Activated T-cell treated with anti-CD3 and anti-CD28 coated beads, Interleukin-2, amount 50 U/mL, for 72 hours (primary cell): ENCODE results near the gene CACNG3. TPM values are rescaled to one million over a fixed set of nuclear protein-coding genes. Genes with fewer than 3 reads are reported as not detected.
"Not testable (repeated sequence)": the region's sequence is repeated elsewhere in the genome, so short reads cannot be mapped to it uniquely, and the experiment has no call there.

Source experiments
- ATAC-seq, 2 donors: fragments of 150-1000 bp; cut with Tn5 transposase; replicated peaks in 1 of 2; 2 replicates each; pipeline ENCODE4 v1.10.0; 2021; ENCODE audit warnings: moderate library complexity in 2 of 2, mild to moderate bottlenecking in 1 of 2
- DNase-seq, 2 donors: peaks; one replicate each; pipeline ENCODE4 v3.0.0; 2021 to 2022; ENCODE audit warnings: mixed read lengths in 1 of 2
- H3K27ac Mint-ChIP-seq: one replicate; pipeline ENCODE4 v1.8.0; 2022; ENCODE audit warnings: mild to moderate bottlenecking, moderate library complexity, mixed read lengths
- H3K27me3 Mint-ChIP-seq: one replicate; pipeline ENCODE4 v1.8.0; 2022; ENCODE audit warnings: low read depth, mixed read lengths
- H3K36me3 Mint-ChIP-seq, 2 donors: one replicate each; pipeline ENCODE4 v1.8.0; 2022; ENCODE audit warnings: mixed read lengths in 2 of 2, mild to moderate bottlenecking in 1 of 2; ENCODE audit not compliant: insufficient read depth in 2 of 2
- H3K4me1 Mint-ChIP-seq: one replicate; pipeline ENCODE4 v1.8.0; 2022; ENCODE audit warnings: low read depth, mixed read lengths
- H3K4me3 Mint-ChIP-seq, 2 donors: one replicate each; pipeline ENCODE4 v1.8.0; 2022; ENCODE audit warnings: mild to moderate bottlenecking in 2 of 2, mixed read lengths in 2 of 2, moderate library complexity in 2 of 2
- H3K9me3 Mint-ChIP-seq, 2 donors: one replicate each; pipeline ENCODE4 v1.8.0; 2022; ENCODE audit warnings: mixed read lengths in 2 of 2
- total RNA-seq, 2 donors: library from RNA; stranded (reverse); gene quantifications; one replicate each; pipeline ENCODE4 v1.2.3, GENCODE V29; 2022

CACNG3 gene
- total RNA-seq, 2 donors from 2014 or later: not detected

DNA sequence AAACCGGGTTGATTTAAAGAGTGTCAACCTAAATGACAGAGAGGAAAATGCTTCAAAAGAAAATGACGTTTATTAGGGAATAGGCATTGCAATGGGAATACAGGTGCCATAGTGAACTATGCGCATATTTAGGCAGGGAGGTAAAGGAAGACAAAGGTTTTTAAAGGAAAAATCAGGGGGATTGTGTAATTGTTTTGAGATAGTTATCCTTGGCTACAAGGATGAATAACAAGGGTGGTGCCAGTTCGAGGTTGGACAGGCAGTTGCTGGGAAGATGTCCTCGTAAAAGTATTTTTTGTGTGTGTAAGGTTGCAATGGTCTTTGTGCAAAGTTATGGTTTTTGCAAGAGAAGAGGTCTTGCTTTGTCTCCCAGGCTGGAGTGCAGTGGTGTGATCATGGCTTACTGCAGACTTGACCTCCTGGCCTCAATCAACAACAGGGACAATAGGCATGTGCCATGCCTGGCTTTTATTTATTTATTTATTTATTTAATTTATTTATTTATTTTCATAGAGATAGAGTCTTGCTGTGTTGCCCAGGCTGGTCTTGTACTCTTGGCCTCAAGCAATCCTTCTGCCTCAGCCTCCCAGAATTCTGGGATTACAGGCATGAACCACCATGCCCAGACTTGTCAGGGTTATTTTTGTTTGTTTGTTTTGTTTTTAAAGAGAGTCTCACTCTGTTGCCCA lies 63.1 kb downstream of the CACNG3 start:
- Mint-ChIP-seq H3K36me3 (no peaks in the 10 kb centered on the region), H3K4me3 (no peak overlapping the region), H3K27me3 (peaks cover 35% of the 10 kb centered on the region), H3K27ac (no peak overlapping the region), H3K9me3 (no peaks in the 10 kb centered on the region), H3K4me1 (no peaks in the 10 kb centered on the region)
- no peak for DNase-seq
- no peak for ATAC-seq

DNA sequence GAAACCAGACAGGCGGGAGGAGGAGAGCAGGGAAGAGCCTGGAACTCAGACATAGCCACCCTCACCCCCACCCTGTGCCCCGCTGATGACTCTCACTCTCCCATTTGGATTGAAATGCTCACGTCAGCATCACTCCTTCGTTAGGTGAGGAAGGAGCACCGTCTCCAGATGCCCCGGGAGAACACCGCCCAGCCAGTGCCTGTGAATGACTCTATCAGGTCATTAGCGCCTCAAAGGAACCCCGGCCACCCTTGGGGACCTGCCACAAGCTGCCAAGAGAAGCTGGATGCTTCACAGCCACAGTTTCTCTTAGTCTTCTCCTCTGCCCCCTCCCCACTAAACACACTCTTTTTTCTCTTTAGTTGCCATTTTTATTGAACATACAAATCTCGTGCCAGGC lies 66.0 kb downstream of the CACNG3 start:
- H3K27me3 Mint-ChIP-seq: peaks cover 27% of the 10 kb centered on the region
- H3K9me3 Mint-ChIP-seq: no peaks in the 10 kb centered on the region
- no peak for ATAC-seq
- DNase-seq: no peak
- H3K27ac Mint-ChIP-seq: no peak overlapping the region
- no peaks in the 10 kb centered on the region for H3K36me3 Mint-ChIP-seq
- no peaks in the 10 kb centered on the region for H3K4me1 Mint-ChIP-seq
- no peak overlapping the region for H3K4me3 Mint-ChIP-seq

DNA sequence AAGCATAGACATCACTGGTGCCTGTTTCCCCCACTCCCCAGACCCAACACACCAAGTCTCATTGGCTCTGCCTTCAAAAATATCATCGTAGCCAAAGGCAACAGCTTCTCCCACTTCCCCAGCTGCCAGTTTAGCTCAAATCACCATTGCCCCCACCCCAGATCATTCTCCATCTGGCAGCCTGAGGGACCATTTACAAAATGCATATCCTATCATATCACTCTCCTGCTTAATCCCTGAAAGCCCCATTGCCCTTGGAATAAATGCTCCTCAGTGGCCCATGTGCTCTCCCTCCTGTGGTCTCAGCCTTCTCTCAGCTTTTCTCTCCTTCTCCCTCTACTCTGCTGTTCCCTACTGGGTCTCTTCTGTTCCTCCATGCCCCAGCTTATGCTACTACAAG lies 68.3 kb downstream of the CACNG3 start:
- no peak overlapping the region for H3K27ac Mint-ChIP-seq
- H3K9me3 Mint-ChIP-seq: no peaks in the 10 kb centered on the region
- no peaks in the 10 kb centered on the region for H3K36me3 Mint-ChIP-seq
- DNase-seq (no peak), ATAC-seq (no peak)
- peaks cover 22% of the 10 kb centered on the region for H3K27me3 Mint-ChIP-seq
- H3K4me1 Mint-ChIP-seq: no peaks in the 10 kb centered on the region
- no peak overlapping the region for H3K4me3 Mint-ChIP-seq

DNA sequence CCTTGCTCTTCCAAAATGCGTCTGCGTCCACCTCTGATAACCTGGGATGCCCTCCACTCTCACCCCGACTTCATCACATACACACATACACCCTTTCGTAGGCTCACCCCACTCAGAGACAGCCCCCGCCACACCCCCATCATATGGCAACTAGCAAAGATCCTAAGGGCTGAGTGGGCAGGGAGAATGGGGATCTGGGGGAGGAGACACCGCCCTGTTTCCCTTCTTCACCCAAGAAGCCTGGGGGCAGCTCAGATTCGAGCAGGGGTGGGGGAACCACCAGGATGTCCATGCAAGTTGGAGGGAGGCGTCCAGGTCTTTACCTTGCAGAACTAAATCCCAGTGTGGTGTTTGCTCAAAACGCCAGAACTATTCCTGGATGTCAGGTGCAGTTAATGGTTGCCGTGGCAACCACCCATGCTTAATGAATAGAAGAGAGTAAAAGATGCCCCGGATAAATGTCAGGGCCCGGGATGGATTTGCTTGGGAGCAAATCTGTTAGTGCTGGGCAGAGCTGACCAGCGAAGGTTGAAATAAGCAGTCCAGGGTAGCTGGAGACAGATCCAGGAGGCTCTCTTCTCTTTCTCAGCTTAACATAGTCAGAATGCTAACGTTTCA lies 72.8 kb downstream of the CACNG3 start:
- Mint-ChIP-seq H3K4me3 (no peak overlapping the region), H3K27ac (no peak overlapping the region), H3K9me3 (no peaks in the 10 kb centered on the region), H3K4me1 (no peaks in the 10 kb centered on the region), H3K36me3 (no peaks in the 10 kb centered on the region), H3K27me3 (peaks cover 12% of the 10 kb centered on the region)
- ATAC-seq (no peak), DNase-seq (no peak)

DNA sequence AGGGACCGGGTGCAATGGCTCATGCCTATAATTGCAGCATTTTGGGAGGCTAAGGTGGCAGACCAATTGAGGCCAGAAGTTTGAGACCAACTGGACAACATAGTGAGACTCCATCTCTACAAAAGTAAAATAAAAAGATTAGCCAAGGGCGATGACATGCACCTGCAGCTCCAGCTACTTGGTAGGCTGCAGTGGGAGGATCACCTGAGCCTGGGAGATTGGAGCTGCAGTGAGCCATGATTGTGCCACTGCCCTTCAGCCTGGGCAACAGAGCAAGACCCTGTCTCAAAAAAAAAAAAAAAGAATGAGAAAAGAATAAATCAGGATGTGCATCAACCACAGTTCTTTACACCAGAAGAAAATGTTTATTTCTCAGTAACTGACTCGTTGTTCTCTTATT lies 76.0 kb downstream of the CACNG3 start:
- ATAC-seq: no peak
- H3K27ac Mint-ChIP-seq: no peak overlapping the region
- H3K4me3 Mint-ChIP-seq: no peak overlapping the region

DNA sequence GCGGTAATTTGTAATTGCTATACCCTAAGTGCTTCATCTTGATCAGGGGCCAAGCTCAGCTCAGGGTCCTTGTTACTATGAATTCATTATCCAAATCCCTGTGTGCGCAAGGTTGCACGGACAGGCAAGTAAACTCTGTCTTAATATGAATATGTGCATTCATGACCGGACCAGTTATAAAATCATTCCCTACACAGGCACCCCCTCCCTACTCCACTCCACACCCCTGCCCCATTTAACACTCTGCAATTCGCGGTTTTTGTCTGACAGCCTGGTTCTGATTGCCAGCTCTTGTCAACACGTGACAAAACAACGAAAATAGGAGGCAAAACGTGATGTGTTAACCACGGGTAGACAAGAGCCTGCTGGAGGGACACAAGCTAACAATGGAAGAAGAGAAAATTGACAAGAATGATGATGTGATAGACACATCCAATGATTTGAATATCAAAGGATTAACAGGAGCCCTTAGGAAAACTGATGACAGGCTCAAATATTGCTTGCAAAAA lies 76.5 kb downstream of the CACNG3 start:
- no peak for ATAC-seq
- Mint-ChIP-seq H3K4me1 (no peaks in the 10 kb centered on the region), H3K9me3 (no peaks in the 10 kb centered on the region), H3K36me3 (peaks cover 0 to 3% of the 10 kb centered on the region in 2 donors), H3K27ac (no peak overlapping the region), H3K27me3 (no peaks in the 10 kb centered on the region), H3K4me3 (no peak overlapping the region)
- no peak for DNase-seq

More for the DNA sequence above, 76.0 kb downstream of the CACNG3 start:
- no peaks in the 10 kb centered on the region for H3K4me1 Mint-ChIP-seq
- no peaks in the 10 kb centered on the region for H3K27me3 Mint-ChIP-seq
- H3K36me3 Mint-ChIP-seq: peaks cover 0 to 3% of the 10 kb centered on the region in 2 donors
- no peak for DNase-seq
- no peaks in the 10 kb centered on the region for H3K9me3 Mint-ChIP-seq

DNA sequence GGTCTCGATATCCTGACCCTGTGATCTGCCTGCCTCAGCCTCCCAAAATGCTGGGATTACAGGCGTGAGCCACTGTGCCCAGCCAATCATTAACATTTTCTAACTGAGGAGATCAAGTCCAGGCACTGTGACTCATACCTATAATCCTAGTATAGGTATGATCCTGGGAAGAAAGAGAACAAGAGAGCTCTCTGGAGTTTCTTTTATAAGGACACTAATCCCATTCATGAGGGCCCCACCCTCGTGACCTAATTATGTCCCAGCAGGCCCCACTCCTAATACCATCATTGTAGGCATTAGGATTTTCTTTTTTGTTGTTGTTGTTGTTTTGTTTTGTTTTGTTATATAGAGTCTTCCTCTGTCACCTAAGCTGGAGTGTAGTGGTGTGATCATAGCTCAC lies 80.4 kb downstream of the CACNG3 start:
- peaks cover 8% of the 10 kb centered on the region for H3K27me3 Mint-ChIP-seq
- ATAC-seq (no peak), DNase-seq (no peak)
- no peak overlapping the region for H3K27ac Mint-ChIP-seq
- H3K4me3 Mint-ChIP-seq: no peak overlapping the region
- H3K36me3 Mint-ChIP-seq: peaks cover 0 to 3% of the 10 kb centered on the region in 2 donors
- no peaks in the 10 kb centered on the region for H3K4me1 Mint-ChIP-seq
- H3K9me3 Mint-ChIP-seq: no peaks in the 10 kb centered on the region

DNA sequence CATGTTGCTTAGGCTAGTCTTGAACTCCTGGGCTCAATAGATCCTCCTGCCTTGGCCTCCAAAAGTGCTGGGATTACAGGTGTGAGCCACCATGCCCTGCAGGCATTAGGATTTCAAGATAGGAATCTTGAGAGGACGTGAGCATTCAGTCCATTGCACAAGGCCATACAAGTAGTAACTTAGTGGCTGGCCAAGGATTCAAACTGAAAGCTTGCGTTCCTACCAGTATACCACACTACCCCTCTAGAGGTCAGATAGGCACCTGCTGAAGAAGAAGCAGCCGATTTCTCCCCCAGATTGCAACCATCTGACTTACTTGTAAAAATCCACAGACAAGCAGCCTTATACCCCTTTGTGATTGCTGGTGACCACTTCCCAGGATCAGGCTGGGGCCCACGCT lies 80.9 kb downstream of the CACNG3 start:
- Mint-ChIP-seq H3K9me3 (no peaks in the 10 kb centered on the region), H3K4me3 (no peak overlapping the region), H3K27ac (no peak overlapping the region), H3K36me3 (peaks cover 0 to 3% of the 10 kb centered on the region in 2 donors), H3K4me1 (no peaks in the 10 kb centered on the region), H3K27me3 (peaks cover 8% of the 10 kb centered on the region)
- DNase-seq (no peak), ATAC-seq (no peak)

DNA sequence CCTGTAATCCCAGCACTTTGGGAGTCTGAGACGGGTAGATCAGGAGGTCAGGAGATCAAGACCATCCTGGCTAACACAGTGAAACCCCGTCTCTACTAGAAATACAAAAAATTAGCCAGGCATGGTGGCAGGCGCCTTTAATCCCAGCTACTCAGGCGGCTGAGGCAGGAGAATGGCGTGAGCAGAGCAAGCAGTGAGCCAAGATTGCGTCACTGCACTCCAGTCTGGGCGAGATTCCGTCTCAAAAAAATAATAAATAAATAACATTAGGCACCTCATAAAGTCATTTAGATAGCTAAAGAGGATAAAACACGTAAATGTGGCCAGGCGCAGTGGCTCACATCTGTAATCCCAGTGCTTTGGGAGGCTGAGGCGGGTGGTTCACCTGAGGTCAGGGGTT lies 87.7 kb downstream of the CACNG3 start:
- not testable (repeated sequence) for H3K9me3 Mint-ChIP-seq, DNase-seq, H3K4me3 Mint-ChIP-seq, H3K36me3 Mint-ChIP-seq, ATAC-seq, H3K27ac Mint-ChIP-seq
- Mint-ChIP-seq H3K27me3 (peaks cover 21% of the 10 kb centered on the region), H3K4me1 (peaks cover 16% of the 10 kb centered on the region)

DNA sequence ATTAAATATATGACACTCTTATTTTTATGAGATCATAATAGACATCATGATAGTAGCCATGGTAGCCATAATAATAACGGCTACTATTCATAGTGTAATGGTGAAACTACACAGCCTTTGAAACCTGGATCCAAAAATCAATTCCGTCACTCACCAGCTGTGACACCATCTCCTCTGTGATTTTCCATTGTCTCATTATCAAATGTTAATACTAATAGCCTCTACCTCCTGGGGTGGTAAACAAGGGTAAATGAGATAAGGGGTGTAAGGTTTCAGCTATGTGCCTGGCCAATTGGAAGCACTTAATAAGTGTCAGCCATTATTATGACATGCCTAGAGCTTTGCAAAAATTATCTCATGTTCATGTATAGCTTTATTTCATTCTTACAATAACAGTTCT lies 88.6 kb downstream of the CACNG3 start:
- Mint-ChIP-seq H3K36me3 (no peaks in the 10 kb centered on the region), H3K9me3 (no peaks in the 10 kb centered on the region), H3K4me1 (peaks cover 17% of the 10 kb centered on the region), H3K4me3 (no peak overlapping the region), H3K27ac (no peak overlapping the region), H3K27me3 (peaks cover 21% of the 10 kb centered on the region)
- ATAC-seq: no peak
- no peak for DNase-seq

DNA sequence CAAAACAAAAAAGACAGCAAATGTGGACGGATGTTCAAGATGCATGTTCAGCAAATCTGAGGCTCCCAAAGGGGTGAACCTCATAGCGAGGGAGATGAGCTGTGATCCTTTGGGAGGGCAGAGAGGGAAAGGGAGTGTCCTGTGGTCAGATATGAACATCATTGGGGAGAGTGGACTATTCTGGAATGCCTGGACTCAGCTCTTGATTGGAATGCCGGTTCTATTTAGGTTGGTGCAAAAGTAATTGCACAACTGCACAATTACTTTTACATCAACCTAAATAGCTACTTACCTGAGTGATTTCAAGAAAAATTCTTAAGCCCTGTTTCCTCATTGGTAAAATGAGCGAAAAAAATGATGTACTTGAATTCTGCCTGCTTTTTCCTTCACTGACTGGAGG lies 89.6 kb downstream of the CACNG3 start:
- Mint-ChIP-seq H3K4me1 (peaks cover 17% of the 10 kb centered on the region), H3K27me3 (peaks cover 17% of the 10 kb centered on the region), H3K36me3 (no peaks in the 10 kb centered on the region), H3K9me3 (no peaks in the 10 kb centered on the region), H3K4me3 (no peak overlapping the region), H3K27ac (no peak overlapping the region)
- DNase-seq (no peak), ATAC-seq (no peak)

DNA sequence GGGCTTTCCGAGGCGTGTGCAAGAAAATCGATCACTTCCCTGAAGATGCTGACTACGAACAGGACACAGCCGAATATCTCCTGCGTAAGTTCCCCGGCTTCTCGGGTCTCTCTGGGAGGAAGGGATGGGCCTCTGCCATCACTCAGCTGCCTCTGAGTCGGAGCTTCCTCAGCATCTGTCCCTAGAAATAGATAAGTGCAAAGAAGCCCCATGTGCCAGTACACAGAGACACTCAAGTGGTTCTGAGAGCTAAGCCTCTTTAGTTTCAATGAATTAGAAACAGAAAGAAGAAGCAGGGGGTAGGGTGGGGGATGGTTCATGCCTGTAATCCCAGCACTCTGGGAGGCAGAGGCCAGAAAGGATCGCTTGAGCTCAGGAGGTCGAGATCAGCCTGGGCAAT lies 90.6 kb downstream of the CACNG3 start:
- Mint-ChIP-seq H3K27ac (no peak overlapping the region), H3K4me1 (peaks cover 17% of the 10 kb centered on the region), H3K27me3 (peaks cover 13% of the 10 kb centered on the region), H3K36me3 (no peaks in the 10 kb centered on the region), H3K9me3 (no peaks in the 10 kb centered on the region), H3K4me3 (no peak overlapping the region)
- DNase-seq (no peak), ATAC-seq (no peak)

DNA sequence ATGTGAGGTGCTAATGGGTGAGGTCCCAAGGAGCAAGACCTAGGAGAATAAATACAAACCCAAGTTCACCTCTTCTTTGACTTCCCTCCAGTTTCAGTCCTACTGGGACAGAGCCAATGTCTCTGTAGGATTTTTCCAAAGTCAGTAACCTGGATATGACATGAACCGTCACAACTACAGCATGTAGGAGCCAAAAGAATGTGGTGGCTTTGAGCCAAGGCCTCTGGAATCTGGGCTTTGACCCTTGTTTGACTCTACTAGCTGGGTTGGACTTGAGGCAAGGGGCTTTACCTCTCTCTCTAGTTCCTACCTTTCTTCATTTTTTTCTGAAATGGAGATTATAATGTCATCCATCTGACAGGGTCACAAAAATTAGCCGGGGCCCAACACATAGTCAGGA lies 91.4 kb downstream of the CACNG3 start:
- Mint-ChIP-seq H3K27ac (no peak overlapping the region), H3K4me3 (no peak overlapping the region), H3K27me3 (peaks cover 13% of the 10 kb centered on the region), H3K36me3 (no peaks in the 10 kb centered on the region), H3K9me3 (no peaks in the 10 kb centered on the region), H3K4me1 (peaks cover 17% of the 10 kb centered on the region)
- DNase-seq (no peak), ATAC-seq (no peak)
